ENCODE measurements around the gene LRRC4C.

- TF ChIP-seq, protein P1, sequence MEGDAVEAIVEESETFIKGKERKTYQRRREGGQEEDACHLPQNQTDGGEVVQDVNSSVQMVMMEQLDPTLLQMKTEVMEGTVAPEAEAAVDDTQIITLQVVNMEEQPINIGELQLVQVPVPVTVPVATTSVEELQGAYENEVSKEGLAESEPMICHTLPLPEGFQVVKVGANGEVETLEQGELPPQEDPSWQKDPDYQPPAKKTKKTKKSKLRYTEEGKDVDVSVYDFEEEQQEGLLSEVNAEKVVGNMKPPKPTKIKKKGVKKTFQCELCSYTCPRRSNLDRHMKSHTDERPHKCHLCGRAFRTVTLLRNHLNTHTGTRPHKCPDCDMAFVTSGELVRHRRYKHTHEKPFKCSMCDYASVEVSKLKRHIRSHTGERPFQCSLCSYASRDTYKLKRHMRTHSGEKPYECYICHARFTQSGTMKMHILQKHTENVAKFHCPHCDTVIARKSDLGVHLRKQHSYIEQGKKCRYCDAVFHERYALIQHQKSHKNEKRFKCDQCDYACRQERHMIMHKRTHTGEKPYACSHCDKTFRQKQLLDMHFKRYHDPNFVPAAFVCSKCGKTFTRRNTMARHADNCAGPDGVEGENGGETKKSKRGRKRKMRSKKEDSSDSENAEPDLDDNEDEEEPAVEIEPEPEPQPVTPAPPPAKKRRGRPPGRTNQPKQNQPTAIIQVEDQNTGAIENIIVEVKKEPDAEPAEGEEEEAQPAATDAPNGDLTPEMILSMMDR (IDR thresholded peaks at IDR 0.05) = no peak
- no peak for TF ChIP-seq EP300 (IDR thresholded peaks at IDR 0.05)
These were observed 1292.6 kb downstream of the LRRC4C start for GRCh38 chr11:40166892-40167291.
